Body of pancreas (tissue), 4 donors: ENCODE data around the gene ZNF862. TPM values are rescaled to one million over a fixed set of nuclear protein-coding genes. Genes with fewer than 3 reads are reported as not detected.

Source experiments
- ATAC-seq: fragments of 150-250 bp; one replicate; pipeline ENCODE4 v1.9.1; 2016
- DNase-seq, 4 donors: peaks; one replicate each; pipeline ENCODE4 v3.0.0-alpha.2; 2019
- H3K27ac ChIP-seq, 4 donors: fragments of 200-600 bp; sonication (generic); 1 replicate in 3 of 4; 2 replicates in 1 of 4; pipeline versions ENCODE4 v1.5.1 to v1.6.1; 2016 to 2019; ENCODE audit warnings: mild to moderate bottlenecking in 1 of 4, mixed read lengths in 1 of 4, moderate library complexity in 1 of 4
- H3K27me3 ChIP-seq, 2 donors: fragments of 200-600 bp; sonication (generic); one replicate each; pipeline ENCODE4 v1.6.0; 2016; ENCODE audit warnings: mild to moderate bottlenecking in 1 of 2
- H3K36me3 ChIP-seq, 2 donors: fragments of 200-600 bp; sonication (generic); replicated peaks in 1 of 2; 2 replicates each; pipeline ENCODE4 v1.5.1; 2016; ENCODE audit warnings: low read depth in 2 of 2; ENCODE audit not compliant: insufficient read depth in 1 of 2
- H3K4me1 ChIP-seq: fragments of 200-600 bp; sonication (generic); one replicate; pipeline ENCODE4 v1.6.0; 2016
- H3K4me3 ChIP-seq, 2 donors: fragments of 200-600 bp; sonication (generic); 1 replicate in 1 of 2; 2 replicates in 1 of 2; pipeline ENCODE4 v1.5.1; 2016 to 2019
- H3K9me3 ChIP-seq, 3 donors: fragments of 200-600 bp; sonication (generic); 1 replicate in 2 of 3; 2 replicates in 1 of 3; pipeline ENCODE4 v1.5.1; 2016
- CTCF ChIP-seq, 7 experiments: fragments of 450-650 bp in 4 of 7; fragments of 200-600 bp in 3 of 7; sonication (generic) in 3 of 7; IDR thresholded peaks; one replicate each; pipeline ENCODE4 v1.5.1; 2016 to 2019; ENCODE audit warnings: antibody characterized with exemption in 7 of 7
- POLR2A ChIP-seq, 3 donors: fragments of 450-650 bp; IDR thresholded peaks; one replicate each; pipeline ENCODE4 v1.6.1; 2016; ENCODE audit warnings: antibody characterized with exemption in 3 of 3, mild to moderate bottlenecking in 2 of 3
- whole genome bisulfite sequencing, 2 donors: methylation state at CpG; one replicate each; pipeline ENCODE4 v1.1.5; 2017; 5-methylcytosine and 5-hydroxymethylcytosine counted together
- intact Hi-C: fragments of 100-400 bp; cut with DNase I; formaldehyde crosslinking; loops from one replicate; pipeline ENCODE4 v1.15.1; 2023
- total RNA-seq, 2 donors: library from RNA; depleted of rRNA; stranded (reverse); fragments of >200 nt; gene quantifications; one replicate each; pipeline ENCODE4 v1.1.0, GENCODE V29; 2016

The ZNF862 gene
- total RNA-seq, 2 donors from 2014 or later: 10.9 to 18.8 TPM

DNA sequence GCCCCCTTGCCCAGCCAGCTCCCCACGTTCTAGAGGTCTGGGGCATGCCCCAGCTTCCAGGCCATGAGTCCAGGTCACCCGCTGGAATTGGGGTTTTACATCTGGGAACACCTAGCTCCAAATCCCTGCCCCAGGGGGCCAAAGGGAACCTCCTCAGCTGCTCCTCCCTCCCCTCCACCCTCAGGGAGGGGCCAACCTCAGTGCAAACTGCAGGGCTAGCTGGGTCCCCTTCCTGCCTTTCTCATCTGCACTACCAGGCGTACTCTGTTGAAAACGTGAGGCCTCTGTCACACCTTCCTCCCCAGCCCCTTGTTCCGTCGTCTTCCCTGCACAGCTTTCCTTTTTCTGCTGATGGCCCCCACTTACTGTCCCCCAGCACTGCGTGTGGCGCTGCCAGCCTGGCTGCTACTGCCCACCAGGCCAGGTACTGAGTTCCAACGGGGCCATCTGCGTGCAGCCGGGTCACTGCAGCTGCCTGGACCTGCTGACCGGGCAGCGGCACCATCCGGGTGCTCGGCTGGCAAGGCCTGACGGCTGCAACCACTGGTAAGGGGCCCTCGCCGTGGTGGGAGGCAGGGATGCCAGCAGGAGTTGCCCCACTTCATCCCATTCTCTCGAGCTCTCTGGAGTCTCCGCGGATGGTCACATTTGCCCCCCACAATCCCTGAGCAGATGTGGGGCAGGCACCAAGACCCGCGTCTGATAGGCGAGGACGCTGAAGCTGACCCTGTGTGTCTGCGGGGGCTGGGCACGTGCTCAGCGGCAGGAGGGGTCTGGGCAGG lies 24.7 kb upstream of the ZNF862 start:
- Histone ChIP-seq H3K4me3 (no peak overlapping the region), H3K36me3 (no peaks in the 10 kb centered on the region), H3K4me1 (no peaks in the 10 kb centered on the region), H3K27ac (no peak overlapping the region), H3K27me3 (no peaks in the 10 kb centered on the region), H3K9me3 (no peaks in the 10 kb centered on the region)
- WGBS, 2 donors: 72 to 84% methylated on average over 14 to 16 of the region's 28 CpGs
- intact Hi-C loops: no loop called here
- ATAC-seq (no peak), DNase-seq (no peak)
- TF ChIP-seq POLR2A (IDR thresholded peaks at IDR 0.05) (no peak), CTCF (IDR thresholded peaks at IDR 0.05) (no peak)

DNA sequence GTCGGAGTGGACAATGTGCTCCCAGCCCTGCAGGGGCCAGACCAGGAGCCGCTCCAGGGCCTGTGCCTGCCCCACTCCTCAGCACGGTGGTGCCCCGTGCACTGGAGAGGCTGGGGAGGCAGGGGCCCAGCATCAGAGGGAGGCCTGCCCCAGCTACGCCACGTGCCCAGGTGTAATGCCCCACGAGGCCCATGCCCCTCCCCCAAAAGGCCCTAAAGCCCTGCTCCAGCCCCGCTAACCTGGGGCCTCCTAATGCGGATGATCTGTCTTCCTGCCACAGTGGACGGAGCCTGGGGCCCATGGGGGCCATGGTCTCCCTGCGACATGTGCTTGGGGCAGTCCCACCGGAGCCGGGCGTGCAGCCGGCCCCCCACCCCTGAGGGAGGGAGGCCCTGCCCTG lies 23.7 kb upstream of the ZNF862 start:
- no peak for DNase-seq
- no peak for TF ChIP-seq POLR2A (IDR thresholded peaks at IDR 0.05)
- no peak for TF ChIP-seq CTCF (IDR thresholded peaks at IDR 0.05)
- 74 to 80% methylated on average over 3 to 14 of the region's 15 CpGs for WGBS, 2 donors
- no peaks in the 10 kb centered on the region for H3K9me3 ChIP-seq
- H3K27ac ChIP-seq: no peak overlapping the region
- intact Hi-C loops: no loop called here
- no peaks in the 10 kb centered on the region for H3K36me3 ChIP-seq
- H3K4me3 ChIP-seq: no peak overlapping the region
- ATAC-seq: no peak
- H3K4me1 ChIP-seq: no peaks in the 10 kb centered on the region
- no peaks in the 10 kb centered on the region for H3K27me3 ChIP-seq

GRCh38 chr7:149815121-149815520 lies 23.1 kb upstream of the ZNF862 start:
- WGBS, 2 donors: 64 to 79% methylated on average over 3 to 11 of the region's 12 CpGs
- no peak for ATAC-seq

GRCh38 chr7:149815661-149816266 lies 22.4 kb upstream of the ZNF862 start:
- Histone ChIP-seq H3K4me3 (no peak overlapping the region), H3K9me3 (no peaks in the 10 kb centered on the region), H3K36me3 (no peaks in the 10 kb centered on the region), H3K4me1 (no peaks in the 10 kb centered on the region), H3K27ac (no peak overlapping the region), H3K27me3 (no peaks in the 10 kb centered on the region)
- DNase-seq: no peak
- TF ChIP-seq POLR2A (IDR thresholded peaks at IDR 0.05) (no peak), CTCF (IDR thresholded peaks at IDR 0.05) (no peak)
- no peak for ATAC-seq
- 58 to 63% methylated on average over 11 to 16 of the region's 16 CpGs for WGBS, 2 donors
- intact Hi-C loops: no loop called here

More at GRCh38 chr7:149815121-149815520, 23.1 kb upstream of the ZNF862 start:
- Histone ChIP-seq H3K9me3 (no peaks in the 10 kb centered on the region), H3K27ac (no peak overlapping the region), H3K4me3 (no peak overlapping the region), H3K4me1 (no peaks in the 10 kb centered on the region), H3K36me3 (no peaks in the 10 kb centered on the region), H3K27me3 (no peaks in the 10 kb centered on the region)
- TF ChIP-seq CTCF (IDR thresholded peaks at IDR 0.05) (no peak), POLR2A (IDR thresholded peaks at IDR 0.05) (no peak)
- intact Hi-C loops: no loop called here
- no peak for DNase-seq
